Progenitor cell of endocrine pancreas (in vitro differentiated cells): ENCODE data around the gene NUCB1. TPM values are rescaled to one million over a fixed set of nuclear protein-coding genes. Genes with fewer than 3 reads are reported as not detected.

Experiments
- DNase-seq: peaks from one replicate; pipeline ENCODE4 v3.0.0; 2021; ENCODE audit warnings: low spot score; ENCODE audit not compliant: unreplicated experiment
- H3K27ac Mint-ChIP-seq: 2 replicates; pipeline ENCODE4 v1.8.0; 2021; ENCODE audit warnings: mild to moderate bottlenecking, moderate library complexity, mixed read lengths
- H3K27me3 Mint-ChIP-seq: 2 replicates; pipeline ENCODE4 v1.8.0; 2021; ENCODE audit warnings: mixed read lengths
- H3K36me3 Mint-ChIP-seq: 2 replicates; pipeline ENCODE4 v1.8.0; 2022; ENCODE audit warnings: mixed read lengths; ENCODE audit not compliant: insufficient read depth
- H3K4me1 Mint-ChIP-seq: 2 replicates; pipeline ENCODE4 v1.8.0; 2021; ENCODE audit warnings: low read depth, mixed read lengths
- H3K4me3 Mint-ChIP-seq: 2 replicates; pipeline ENCODE4 v1.8.0; 2021; ENCODE audit warnings: low read depth, mild to moderate bottlenecking, moderate library complexity, mixed read lengths
- H3K9me3 Mint-ChIP-seq: 2 replicates; pipeline ENCODE4 v1.8.0; 2021; ENCODE audit warnings: low read depth, mixed read lengths
- total RNA-seq: library from RNA; stranded (reverse); gene quantifications from 2 replicates; pipeline ENCODE4 v1.2.1, GENCODE V29; 2021
- TF ChIP-seq, protein P1 (sequence below): fragments of 200-600 bp; sonication (generic); IDR thresholded peaks from one replicate; pipeline ENCODE4 v1.5.0; 2021; ENCODE audit warnings: antibody characterized with exemption, mild to moderate bottlenecking; ENCODE audit not compliant: unreplicated experiment

Gene NUCB1
- total RNA-seq, 1 donor from 2014 or later, result 165 TPM

- no peak for DNase-seq
- Mint-ChIP-seq H3K4me3 (no peak overlapping the region), H3K36me3 (no peaks in the 10 kb centered on the region), H3K27me3 (no peaks in the 10 kb centered on the region), H3K4me1 (no peaks in the 10 kb centered on the region), H3K9me3 (no peaks in the 10 kb centered on the region), H3K27ac (no peak overlapping the region)
- TF ChIP-seq, protein P1, sequence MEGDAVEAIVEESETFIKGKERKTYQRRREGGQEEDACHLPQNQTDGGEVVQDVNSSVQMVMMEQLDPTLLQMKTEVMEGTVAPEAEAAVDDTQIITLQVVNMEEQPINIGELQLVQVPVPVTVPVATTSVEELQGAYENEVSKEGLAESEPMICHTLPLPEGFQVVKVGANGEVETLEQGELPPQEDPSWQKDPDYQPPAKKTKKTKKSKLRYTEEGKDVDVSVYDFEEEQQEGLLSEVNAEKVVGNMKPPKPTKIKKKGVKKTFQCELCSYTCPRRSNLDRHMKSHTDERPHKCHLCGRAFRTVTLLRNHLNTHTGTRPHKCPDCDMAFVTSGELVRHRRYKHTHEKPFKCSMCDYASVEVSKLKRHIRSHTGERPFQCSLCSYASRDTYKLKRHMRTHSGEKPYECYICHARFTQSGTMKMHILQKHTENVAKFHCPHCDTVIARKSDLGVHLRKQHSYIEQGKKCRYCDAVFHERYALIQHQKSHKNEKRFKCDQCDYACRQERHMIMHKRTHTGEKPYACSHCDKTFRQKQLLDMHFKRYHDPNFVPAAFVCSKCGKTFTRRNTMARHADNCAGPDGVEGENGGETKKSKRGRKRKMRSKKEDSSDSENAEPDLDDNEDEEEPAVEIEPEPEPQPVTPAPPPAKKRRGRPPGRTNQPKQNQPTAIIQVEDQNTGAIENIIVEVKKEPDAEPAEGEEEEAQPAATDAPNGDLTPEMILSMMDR, result no peak
Observed at GRCh38 chr19:48858984-48859710, 41.0 kb upstream of the NUCB1 start.

DNA sequence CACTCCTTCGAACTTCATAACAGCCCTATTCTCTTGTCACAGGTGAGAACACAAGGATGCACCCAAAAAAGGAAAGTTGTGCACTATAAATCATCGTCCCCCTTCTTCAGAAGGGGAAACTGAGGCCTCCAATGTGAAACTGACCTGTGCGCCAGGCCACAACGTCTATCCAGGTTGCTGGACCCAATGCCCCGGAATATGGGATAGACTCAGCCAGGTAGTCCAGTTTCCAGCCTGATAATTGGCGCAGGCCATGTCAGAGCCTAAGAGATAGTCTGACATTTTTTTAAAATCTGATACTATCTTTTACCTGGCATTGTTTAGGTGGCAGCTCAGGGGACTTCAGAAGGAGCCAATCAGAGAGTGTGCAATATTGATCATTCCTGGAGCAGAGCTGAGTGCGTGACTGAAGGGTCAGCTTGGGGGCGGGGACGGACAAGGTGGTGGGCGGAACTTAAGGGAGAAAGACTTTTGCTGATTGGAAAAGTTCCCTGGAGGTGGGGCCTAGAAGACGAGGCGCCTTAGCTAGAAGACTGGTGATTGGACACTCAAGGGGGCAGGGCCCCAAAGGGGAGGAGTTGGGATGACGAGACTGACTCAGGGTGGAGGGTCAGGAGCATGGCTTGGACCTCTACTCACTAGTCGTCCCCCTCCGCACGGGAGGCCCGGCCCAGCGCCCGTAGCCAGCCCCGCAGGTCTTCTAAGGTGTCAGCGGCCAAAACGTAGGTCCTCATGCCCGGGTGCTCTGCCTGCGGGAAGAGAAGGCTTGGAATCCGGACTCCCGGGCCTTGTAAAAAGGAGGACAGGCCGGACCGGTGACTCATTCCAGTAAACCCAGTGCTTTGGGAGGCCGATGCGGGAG lies 40.2 kb upstream of the NUCB1 start:
- H3K27ac Mint-ChIP-seq, result no peak overlapping the region
- TF ChIP-seq, protein P1, result no peak
- no peaks in the 10 kb centered on the region for H3K9me3 Mint-ChIP-seq
- no peak overlapping the region for H3K4me3 Mint-ChIP-seq
- no peaks in the 10 kb centered on the region for H3K36me3 Mint-ChIP-seq
- H3K27me3 Mint-ChIP-seq, result no peaks in the 10 kb centered on the region
- DNase-seq, result no peak
- H3K4me1 Mint-ChIP-seq, result no peaks in the 10 kb centered on the region

- H3K4me1 Mint-ChIP-seq, result no peaks in the 10 kb centered on the region
- H3K27ac Mint-ChIP-seq, result peak overlapping the region; percentile 23
Observed at GRCh38 chr19:48861313-48861712, 38.8 kb upstream of the NUCB1 start.

GRCh38 chr19:48862827-48863226 lies 37.3 kb upstream of the NUCB1 start:
- no peaks in the 10 kb centered on the region for H3K9me3 Mint-ChIP-seq
- H3K4me1 Mint-ChIP-seq, result peaks cover 9% of the 10 kb centered on the region
- no peaks in the 10 kb centered on the region for H3K27me3 Mint-ChIP-seq
- H3K36me3 Mint-ChIP-seq, result no peaks in the 10 kb centered on the region
- H3K27ac Mint-ChIP-seq, result no peak overlapping the region
- H3K4me3 Mint-ChIP-seq, result no peak overlapping the region
- no peak for DNase-seq
- TF ChIP-seq, protein P1, result no peak

More at GRCh38 chr19:48861313-48861712, 38.8 kb upstream of the NUCB1 start:
- no peaks in the 10 kb centered on the region for H3K9me3 Mint-ChIP-seq
- no peak overlapping the region for H3K4me3 Mint-ChIP-seq
- DNase-seq, result no peak
- TF ChIP-seq, protein P1, result no peak
- no peaks in the 10 kb centered on the region for H3K27me3 Mint-ChIP-seq
- H3K36me3 Mint-ChIP-seq, result no peaks in the 10 kb centered on the region

- no peak overlapping the region for H3K4me3 Mint-ChIP-seq
- no peaks in the 10 kb centered on the region for H3K27me3 Mint-ChIP-seq
- DNase-seq, result no peak
- H3K4me1 Mint-ChIP-seq, result peaks cover 17% of the 10 kb centered on the region
- TF ChIP-seq, protein P1, result no peak
- peak overlapping the region; percentile 57 for H3K27ac Mint-ChIP-seq
- no peaks in the 10 kb centered on the region for H3K36me3 Mint-ChIP-seq
- no peaks in the 10 kb centered on the region for H3K9me3 Mint-ChIP-seq
Observed at GRCh38 chr19:48866692-48867091, 33.4 kb upstream of the NUCB1 start.
